SK-N-DZ (cell line): ENCODE measurements around the gene DKC1. TPM values are rescaled to one million over a fixed set of nuclear protein-coding genes. Genes with fewer than 3 reads are reported as not detected.

ENCODE experiments used
- DNase-seq: peaks from one replicate; pipeline ENCODE4 v3.0.0-alpha.2; 2015; ENCODE audit warnings: low spot score
- polyA plus RNA-seq, 2 experiments: library from polyadenylated mRNA; depleted of rRNA; stranded (reverse); fragments of >200 nt; gene quantifications; 2 replicates each; pipeline ENCODE4 v1.2.3, GENCODE V29; 2014

The DKC1 gene
- 74.1 and 79.4 TPM in 2 replicates for polyA plus RNA-seq (2014; cell fraction: cytosol; rRNA removed)
- polyA plus RNA-seq (2014; cell fraction: nucleus; rRNA removed) = 120 and 130 TPM in 2 replicates

GRCh38 chrX:154762537-154763296 lies at the start of gene DKC1:
Gene DKC1 (plus strand): TSS chrX:154762864. CDS start chrX:154762966, 102 bp downstream.
- peak; percentile 94 for DNase-seq

DNA sequence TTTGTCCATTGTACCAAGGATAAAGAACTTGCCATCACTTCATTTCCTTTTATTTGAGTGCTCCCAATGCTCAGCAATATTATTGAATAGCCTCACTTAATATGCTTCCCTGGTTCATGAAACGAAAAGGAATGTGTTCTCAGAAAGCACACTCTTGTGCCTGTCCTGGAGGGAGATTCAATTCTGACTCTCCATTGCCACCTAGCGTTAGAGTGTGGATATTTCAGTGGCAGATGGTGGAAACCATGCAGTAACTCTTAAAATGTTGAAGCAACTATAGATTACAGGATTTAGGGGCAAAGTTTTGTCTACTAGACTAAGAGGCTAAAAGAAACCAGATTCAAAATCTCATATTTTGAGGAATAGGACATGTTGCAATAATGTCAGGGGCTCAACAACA lies 47.7 kb upstream of the DKC1 start:
- peak; percentile 40 for DNase-seq

DNA sequence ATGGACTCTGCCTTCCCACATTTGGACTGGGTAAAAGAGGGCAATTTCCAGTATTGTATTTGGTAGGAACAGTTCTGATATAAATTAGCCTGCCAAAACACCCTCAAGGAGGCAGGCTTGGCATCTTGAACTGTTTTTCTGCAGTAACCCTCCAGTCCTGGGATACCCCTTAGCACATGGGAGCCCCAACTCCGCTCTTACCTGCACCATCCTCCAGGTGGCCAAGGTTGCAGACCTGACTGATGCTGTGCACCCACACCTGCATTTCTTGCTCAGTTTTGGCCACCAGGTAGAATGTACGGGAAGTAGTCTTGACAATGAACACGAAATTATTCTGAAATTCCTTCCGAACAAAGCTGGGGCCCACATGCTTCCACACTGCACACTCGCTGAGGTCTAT lies 46.8 kb upstream of the DKC1 start:
- no peak for DNase-seq

- peak; percentile 9 for DNase-seq
These were observed 44.8 kb upstream of the DKC1 start for GRCh38 chrX:154717824-154718223.

DNA sequence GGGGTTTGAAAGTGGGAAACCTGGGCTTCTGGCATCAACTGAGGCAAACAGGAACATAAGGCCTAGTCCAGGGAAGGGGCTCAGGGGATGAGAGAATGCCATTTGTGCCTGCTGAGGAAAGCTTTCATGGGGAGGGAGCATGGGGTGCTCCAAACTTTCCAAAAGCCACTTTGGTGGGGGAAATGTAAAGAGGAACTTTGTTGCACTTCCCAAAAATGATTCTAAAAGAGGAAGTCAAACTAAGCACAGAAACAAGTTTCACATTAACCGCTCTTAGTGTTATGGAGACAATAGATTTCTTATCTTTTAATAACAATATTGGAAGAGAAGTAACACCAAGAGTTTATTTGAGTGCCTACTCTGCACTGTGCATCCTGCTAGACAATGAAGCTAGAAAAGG lies 44.0 kb upstream of the DKC1 start:
- no peak for DNase-seq

DNA sequence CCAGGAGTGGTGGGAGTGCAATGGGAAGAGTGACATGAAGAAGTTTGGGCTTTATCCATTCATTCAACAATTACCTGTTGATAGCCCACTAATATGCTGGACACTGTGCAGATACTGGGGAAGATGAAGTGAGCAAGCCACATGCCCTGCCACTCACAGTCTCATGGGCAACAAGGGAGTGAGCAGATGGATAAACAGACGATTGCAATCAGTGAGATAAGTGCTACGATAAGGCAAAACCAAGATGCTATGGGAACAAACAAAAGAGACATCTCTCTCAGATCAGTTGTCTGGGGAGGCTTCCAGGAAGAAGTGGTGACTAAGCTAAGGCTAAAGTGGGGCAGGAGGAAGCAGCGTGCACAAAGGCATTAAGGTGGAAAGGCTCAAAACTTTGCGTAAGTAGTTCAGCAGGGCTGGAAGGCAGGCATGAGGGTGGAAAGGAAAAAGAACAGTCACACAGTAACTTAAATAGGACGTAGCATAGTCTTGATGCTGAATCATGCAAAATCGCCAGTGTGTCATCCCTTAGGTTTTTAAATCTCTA lies 43.5 kb upstream of the DKC1 start:
- DNase-seq = no peak

DNA sequence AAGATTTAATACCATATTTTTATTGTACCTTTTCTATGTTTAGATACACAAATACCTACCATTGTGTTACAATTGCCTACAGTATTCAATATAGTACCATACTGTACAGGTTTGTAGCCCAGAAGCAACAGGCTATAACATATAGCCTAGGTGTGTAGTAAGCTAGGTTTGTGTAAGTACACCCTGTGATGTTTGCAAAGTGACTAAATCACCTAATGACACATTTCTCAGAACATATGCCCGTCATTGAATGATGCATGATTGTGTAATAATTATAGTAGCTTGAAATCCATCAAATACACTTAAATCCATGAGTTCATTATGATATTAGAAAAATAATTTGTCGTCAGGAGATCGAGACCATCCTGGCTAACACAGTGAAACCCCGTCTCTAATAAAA lies 42.6 kb upstream of the DKC1 start:
- no peak for DNase-seq

GRCh38 chrX:154721155-154721554 lies 41.5 kb upstream of the DKC1 start:
- no peak for DNase-seq

DNA sequence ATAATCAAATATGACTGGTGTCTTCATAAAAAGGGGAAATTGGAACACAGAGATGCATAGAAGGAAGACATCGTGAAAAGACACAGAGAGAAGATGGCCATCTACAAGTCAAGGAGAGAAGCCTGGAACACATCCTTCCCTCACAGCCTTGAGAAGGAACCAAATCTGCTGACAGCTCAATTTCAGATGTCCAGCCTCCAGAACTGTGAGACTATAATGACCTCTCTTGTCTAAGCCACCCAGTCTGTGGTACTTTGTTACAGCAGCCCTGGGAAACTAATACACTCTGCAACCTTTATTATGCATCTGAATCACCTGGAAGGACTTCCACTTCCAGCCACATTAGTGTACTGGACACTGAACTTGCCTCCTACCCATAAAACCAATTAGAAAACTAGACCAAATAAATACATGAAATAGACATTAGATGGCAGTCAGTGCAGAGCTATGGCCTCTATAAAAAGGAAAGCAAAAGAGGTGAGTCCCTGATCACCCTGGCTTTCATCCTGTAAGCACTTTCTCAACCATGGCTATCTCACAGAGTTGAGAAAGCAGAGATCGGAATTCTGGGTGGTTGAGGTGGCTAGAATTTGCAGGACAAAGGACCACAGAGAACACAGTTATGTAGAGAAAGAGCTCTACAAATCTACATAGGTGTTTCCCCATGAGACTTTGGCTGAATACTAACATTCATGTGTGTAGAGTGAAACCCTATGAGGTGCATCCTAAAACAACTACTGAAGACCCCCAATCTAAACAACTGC lies 37.5 kb upstream of the DKC1 start:
- no peak for DNase-seq

DNA sequence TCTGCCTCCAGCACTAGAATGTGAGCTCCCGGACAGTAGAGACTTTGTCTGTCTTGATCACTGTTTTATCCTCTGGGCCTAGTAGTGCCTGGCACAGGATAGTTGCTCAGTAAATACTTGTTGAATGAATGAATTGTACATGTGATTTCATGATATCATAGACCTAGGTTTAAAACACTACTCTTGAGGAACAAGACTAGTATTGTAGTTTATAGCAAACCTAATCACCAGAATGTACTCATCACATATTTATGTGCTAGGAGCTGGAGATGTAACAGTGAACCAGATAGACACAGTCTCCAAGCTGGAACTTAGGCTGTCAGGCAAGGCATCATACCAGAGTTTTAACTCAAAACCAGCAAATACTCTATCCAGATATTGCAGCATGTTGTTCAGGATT lies 35.2 kb upstream of the DKC1 start:
- DNase-seq = no peak

GRCh38 chrX:154727871-154728270 lies 34.8 kb upstream of the DKC1 start:
- DNase-seq = no peak

- DNase-seq = no peak
These were observed 34.1 kb upstream of the DKC1 start for GRCh38 chrX:154728431-154729190.

DNA sequence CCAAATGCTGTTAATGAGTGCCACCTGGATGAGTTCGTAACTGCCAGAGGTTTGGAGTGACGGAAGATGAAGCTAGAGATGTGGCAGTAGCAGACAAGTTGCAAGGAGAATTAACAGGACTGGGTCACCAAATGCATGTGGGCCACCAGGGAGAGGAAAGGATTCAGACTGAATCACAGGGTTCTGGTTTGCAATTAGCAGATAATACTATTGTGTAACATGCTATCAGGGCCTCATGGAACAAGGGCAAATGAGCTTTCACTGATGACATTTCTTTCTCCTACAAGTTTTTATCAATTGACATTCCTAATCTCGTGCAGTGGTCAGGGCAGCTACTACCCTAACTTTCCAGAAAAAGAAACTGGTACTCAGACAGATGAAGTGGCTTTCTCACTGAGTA lies 33.2 kb upstream of the DKC1 start:
- DNase-seq = no peak

DNA sequence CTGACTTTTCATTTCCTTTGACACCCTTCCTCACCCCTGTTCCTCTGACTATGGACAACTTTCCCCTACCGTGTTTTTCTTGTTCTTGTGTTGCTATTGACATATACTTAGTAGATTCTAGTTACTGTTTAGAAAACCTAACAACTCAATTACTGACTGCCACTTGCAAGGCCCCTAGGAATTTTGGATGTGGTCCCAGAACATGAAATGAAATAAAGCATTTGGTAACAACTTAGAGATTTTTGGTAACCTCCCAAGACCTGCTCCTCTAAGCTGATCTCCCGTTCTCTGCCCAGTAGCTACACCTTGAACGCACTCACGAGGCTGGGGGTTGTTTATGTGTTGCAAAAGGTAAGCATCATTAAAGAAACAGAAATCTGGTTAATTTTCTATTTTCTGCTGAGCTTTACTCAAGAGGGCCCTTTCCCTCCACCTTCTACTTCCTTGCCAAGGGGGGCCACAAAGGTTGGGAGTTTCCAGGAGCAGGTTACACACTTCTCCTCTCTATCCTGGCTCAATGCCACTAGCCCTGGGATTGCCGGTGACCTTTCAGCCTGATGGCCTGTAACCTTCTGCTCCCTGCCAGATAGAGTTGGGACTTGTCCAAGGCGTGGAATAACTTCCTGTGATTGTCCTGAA lies 32.3 kb upstream of the DKC1 start:
- no peak for DNase-seq

DNA sequence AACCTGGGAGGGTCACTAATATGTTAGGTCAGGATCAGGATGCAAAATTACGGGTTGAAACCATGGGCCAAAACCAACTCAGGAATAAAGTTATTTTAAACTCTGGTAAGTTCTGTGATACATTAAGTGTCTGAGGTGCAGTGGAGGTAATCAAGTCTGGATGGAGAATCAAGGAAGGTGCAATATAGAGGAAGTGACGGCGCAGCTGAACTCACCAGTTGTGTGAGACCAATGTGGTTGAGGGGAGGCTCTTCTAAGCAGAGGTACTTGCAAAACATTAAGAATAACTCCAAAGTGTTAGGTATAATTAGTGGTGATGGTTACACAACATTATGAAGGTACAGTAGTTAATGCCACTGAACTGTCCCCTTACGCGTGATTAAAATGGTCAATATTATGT lies 31.5 kb upstream of the DKC1 start:
- no peak for DNase-seq

DNA sequence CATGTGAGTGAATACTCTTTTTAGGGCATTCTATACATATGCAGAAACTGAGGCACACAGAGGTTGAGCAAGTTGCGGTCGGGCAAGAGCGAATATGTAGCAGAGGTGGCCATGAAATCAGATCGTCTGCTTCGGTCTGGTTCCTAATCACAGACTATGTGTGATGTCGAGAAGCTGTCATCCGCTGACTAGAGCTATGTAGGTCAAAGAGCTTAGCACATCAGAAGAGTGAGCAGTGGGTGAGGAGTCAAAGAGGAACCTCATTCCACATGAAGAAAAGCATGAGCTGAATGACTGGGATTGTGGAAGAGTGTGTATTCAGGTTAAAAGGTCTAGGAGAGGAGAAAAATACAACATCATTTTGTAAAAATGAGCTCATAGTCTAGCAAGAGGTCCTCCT lies 30.8 kb upstream of the DKC1 start:
- DNase-seq = no peak

GRCh38 chrX:154732421-154733065 lies 30.1 kb upstream of the DKC1 start:
- no peak for DNase-seq

DNA sequence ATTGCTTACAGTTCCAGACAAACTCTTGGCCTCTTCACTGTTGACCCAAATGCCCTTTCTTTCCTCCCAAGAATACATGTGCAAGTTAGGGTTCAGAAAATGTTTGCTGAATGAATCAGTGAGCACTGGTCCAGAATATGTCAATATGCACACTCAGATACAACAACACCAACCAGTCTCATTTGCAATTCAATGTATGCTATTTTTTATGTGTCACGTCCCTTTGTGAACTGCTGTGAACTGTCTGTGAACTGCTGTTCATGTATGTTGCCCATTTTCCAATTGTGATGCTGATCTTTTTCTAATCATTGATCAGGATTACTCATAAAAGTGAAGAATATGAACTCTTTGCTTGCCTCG lies 29.6 kb upstream of the DKC1 start:
- no peak for DNase-seq

GRCh38 chrX:154734061-154734781 lies 28.4 kb upstream of the DKC1 start:
- DNase-seq = no peak

DNA sequence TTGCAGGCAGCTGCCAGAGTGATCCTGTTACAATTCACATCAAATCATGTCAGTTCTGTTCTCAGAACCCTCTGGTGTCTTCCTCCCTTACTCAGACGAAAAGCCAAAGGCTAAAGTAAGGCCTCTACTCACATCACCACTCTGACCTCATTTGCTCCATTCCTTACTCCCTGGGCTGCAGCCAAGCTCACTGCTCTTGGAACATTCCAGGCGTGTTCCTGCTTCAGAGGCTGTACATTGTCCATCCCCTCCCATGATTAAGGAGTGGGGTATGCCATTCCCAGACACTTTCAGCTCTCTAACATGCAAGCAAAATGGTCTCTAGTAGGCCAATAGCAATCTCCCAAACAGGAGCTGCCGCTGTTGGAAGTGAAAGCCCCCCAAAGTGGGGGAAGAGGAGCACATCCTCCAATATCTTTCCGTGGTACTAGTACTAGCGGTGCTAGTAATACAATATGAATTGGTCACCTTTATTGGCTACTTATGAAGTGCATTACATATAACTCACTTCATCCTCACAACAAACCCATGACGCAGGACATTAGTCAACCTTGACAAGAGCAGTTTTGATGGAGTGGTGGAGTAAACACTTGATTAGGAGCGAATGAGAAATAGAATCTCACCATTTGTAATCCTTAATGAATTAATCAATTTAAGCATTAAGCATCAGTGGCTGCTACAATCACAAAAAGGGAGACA lies 26.8 kb upstream of the DKC1 start:
- no peak for DNase-seq
